T follicular helper cell (primary cell): ENCODE results near the gene CCDC171.
"Not testable (repeated sequence)": the region's sequence is repeated elsewhere in the genome, so short reads cannot be mapped to it uniquely, and the experiment has no call there.

ENCODE experiments used
- DNase-seq: peaks from one replicate; pipeline ENCODE4 v3.0.0-alpha.2; 2020; ENCODE audit warnings: low read depth

CCDC171 gene

DNA sequence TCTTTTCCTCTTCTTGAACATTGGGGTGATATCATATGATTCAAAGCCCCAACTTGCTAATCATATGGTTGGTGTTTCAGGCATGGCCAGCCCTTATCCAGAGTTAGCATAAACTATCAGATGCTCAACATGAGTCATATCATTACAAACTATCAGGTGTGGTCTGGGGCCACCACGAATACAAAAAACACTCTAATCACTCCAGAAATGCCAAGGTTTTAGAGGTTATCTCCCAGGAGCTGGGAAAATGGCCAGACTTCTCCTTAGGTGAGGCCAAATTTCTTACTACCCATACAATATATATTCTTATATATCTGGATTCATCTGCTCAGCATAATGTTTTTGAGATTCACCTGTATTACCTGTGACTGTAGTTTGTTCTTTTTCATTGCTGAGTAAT is 210.5 kb downstream of the CCDC171 start:
- DNase-seq: no peak

GRCh38 chr9:15764131-15764530 is 211.3 kb downstream of the CCDC171 start:
- no peak for DNase-seq

GRCh38 chr9:15769547-15769946 is 216.7 kb downstream of the CCDC171 start:
- DNase-seq: no peak

DNA sequence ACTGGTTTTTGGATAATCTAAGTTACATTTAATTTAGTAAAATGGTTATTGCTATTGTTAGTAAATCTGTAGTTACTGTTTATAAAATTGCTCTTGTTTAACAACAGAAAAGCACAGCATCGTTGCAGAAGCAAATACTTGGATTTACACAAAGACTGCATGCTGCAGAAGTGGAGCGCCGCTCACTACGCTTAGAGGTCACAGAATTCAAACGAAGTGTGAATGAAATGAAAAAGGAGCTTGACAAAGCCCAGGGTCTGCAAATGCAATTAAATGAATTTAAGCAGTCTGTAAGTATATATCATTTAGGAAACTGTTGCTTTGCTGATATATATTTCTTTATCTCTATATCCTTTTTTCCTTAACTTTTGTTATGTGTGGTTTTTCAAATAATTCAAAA is 226.0 kb downstream of the CCDC171 start:
- DNase-seq: no peak

- no peak for DNase-seq
Measured at GRCh38 chr9:15782106-15782505, 229.3 kb downstream of the CCDC171 start.

DNA sequence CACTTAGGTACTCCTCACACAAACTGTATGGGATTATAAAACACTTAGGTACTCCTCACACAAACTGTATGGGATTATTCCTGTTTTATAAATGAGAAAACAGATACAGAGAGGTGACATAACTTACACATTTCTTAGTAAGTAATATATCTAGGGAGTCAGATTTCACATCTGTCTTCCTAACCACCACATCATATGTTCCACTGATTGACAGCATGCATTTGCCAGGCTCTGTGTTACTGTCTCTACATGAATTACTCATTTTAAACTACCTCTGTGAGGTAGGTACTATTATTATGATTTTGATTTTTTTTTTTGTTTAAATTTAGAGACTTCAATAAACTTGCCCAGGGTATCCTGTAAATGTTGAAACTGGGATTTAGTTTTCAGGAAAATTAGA is 232.7 kb downstream of the CCDC171 start:
- no peak for DNase-seq

DNA sequence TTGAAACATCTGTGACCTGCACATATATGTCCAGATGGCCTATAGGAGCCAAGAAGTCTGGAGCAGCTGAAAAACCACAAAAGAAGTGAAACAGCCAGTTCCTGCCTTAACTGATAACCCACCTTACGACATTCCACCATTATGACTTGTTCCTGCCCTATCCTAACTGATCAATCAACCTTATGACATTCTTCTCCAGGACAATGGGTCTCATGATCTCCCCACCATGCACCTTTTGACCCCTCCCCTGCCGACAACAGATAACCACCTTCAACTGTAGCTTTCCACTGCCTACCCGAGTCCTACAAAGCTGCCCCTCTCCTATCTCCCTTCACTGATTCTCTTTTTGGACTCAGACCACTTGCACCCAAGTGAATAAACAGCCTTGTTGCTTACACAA is 233.8 kb downstream of the CCDC171 start:
- DNase-seq: no peak

DNA sequence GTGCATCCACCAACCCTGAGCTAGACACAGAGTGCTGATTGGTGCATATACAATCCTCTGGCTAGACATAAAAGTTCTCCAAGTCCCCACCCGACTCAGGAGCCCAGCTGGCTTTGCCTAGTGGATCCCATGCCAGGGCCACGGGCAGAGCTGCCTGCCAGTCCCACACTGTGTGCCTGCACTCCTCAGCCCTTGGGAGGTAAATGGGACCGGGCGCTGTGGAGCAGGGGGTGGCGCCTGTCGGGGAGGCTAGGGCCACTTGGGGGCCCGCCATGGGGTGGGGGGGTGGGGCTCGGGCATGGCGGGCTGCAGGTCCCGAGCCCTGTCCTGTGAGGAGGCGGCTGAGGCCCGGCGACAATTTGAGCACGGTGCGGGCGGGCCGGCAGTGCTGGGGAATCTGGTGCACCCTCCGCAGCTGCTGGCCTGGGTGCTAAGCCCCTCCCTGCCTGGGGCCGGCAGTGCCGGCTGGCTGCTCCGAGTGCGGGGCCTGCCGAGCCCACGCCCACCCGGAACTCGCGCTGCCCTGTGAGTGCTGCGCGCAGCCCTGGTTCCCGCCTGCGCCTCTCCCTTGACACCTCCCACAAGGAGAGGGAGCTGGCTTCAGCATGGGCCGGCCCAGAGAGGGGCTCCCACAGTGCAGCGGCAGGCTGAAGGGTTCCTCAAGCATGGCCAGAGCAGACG is 257.5 kb downstream of the CCDC171 start:
- not testable (repeated sequence) for DNase-seq

DNA sequence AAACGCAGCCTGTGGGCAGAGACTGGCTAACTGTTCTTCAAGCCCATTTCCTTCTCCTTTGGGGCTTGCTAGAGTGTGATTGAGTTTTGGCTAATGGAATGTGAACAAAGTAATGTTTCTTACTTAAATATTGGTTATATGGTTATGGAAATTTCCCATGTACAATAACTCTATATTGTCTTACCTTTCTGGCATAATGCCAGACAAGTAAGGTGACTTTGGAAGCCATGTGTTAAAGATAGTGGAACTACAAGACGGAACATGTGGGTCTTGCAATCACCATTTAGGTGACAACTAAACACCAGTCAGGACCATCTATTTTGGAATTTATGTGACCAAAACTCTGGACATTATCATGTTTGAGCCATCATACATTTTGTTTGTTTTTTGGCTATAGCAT is 260.2 kb downstream of the CCDC171 start:
- no peak for DNase-seq

DNA sequence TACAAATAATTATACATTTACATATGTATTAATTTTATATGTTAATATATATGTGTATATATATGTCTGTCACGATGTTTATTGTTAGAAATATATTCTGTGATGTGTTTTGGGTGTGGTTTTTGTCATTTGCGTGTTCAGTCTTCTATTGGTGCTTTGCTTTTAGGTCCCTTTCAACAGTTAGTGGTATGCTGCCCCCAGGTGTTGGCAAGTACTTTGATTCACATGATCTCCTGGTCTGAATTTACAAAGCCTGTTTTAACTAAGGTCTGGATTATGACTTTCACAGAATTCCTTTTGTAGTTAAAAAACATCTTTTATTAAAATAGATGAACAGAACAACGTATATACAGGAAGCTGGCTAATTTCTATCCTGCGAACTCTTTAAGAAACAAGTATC is 271.5 kb downstream of the CCDC171 start:
- no peak for DNase-seq

DNA sequence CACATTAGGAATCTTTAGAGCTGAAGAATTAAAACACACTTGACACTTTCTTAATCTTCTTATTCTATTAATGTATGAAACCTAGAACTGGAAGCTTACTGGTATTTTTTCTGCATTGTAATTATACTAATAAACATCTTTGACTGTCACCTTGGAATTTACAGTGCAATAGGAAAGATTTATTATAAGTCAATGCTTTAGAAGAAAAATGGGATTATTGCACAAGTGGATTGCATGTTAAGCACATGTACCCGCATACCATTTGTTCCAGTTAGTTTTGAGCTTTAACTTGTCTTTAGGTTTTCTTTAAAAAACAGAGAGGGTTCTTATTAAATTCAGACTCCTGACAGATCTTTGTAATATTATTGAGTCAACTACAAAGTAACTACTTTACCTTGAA is 278.5 kb downstream of the CCDC171 start:
- DNase-seq: no peak

DNA sequence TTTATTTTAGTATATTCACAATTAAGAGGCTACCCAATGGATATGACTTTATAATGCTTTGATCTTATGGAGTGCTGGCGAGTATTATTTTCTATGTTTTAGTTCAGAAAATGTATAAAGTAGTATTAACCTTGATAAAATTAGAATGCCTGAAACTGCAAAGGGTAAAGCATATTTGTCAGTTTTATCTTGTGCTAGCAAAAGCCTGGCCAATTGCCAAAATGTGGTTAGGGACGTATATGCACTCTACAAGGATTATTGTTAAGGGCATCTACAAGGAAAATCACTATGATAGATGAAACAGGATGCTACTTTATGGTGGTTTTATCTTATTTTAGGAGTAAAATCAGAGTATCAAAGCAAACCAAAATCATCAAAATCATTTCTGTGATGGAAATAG is 281.7 kb downstream of the CCDC171 start:
- DNase-seq: no peak

DNA sequence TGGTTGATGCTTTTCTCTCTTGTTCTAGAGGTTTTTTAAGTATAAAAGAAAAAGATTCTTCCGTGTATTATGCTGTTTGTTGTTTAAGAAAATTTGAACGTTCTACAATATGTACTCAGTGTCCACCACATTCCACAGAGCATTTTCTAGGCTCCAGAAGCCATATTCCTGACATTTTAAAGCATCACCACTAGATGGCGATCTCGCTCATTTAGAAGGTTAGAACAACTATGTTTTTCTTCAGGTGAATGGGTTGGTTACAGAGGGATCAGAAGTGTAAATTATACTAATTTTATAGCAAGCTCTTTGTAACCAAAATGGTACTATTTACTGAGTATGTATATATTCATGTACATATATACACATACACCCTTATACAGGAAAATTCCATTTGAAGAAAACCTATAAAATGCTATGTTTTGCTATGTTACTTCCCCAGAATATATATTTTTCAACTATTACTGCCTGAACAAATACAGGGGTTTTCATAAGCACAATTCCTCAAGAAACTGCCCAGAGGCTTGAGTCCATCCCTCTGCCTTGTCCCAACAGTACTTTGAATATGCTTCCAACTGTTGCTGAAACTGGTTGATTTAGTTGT is 284.3 kb downstream of the CCDC171 start:
- no peak for DNase-seq

- no peak for DNase-seq
Measured at GRCh38 chr9:15842051-15842450, 289.2 kb downstream of the CCDC171 start.

GRCh38 chr9:15843316-15843715 is 290.5 kb downstream of the CCDC171 start:
- DNase-seq: no peak

DNA sequence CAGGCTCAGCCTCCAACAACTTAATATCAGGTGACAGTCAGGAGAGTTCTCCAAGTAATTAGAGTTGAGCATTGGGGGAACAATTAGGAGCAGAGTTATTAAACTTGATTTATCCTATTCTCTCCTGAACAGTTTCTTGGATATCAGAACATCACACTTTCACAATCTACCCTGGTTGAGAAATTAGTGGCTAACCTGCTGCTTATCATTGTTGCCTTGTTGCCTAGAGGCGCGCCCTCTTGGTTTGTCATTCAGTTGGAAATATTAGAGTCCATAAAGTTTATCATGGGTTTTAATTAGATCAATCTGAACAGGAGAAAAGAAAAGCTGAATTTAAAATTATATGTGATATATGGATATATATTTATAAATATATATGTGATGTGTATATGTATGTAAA is 291.1 kb downstream of the CCDC171 start:
- no peak for DNase-seq

DNA sequence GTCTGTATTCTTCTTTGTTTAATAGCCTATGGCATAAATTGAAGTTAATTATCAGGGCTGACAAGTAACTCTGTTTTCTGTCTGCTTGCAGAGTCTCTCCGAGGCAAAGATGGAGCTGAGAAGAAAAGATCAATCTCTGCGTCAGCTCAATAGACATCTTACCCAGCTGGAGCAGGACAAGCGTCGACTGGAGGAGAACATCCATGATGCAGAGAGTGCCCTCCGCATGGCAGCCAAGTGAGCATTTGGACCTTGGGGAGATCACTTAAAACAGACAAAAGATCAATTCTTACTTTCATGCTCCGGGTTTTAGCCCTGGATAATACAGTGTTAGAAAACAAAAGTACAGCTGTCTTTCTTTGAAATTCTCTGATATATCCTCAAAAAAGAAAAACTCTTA is 293.8 kb downstream of the CCDC171 start:
- no peak for DNase-seq

- DNase-seq: no peak
Measured at GRCh38 chr9:15849871-15850270, 297.0 kb downstream of the CCDC171 start.

- DNase-seq: no peak
Measured at GRCh38 chr9:15851766-15852165, 298.9 kb downstream of the CCDC171 start.

- no peak for DNase-seq
Measured at GRCh38 chr9:15856591-15856990, 303.7 kb downstream of the CCDC171 start.

DNA sequence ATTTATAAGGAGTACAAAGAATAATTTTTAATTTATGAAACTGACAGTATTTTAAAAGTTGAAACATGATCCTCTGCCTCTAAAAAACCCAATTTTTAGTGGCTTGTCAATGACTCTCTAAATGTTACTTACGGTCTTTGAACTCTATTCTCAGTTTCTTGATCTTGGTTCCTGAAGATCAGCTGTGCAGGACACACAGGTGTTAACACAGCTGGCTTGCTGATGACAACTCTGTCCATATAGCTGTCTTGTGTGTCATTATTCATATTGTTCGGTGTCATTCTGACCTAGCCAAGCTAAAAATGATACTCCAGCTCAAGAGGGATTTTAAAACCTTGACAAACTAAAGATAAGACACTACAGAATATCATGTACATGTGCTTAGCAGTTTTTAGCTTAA is 314.5 kb downstream of the CCDC171 start:
- no peak for DNase-seq

- no peak for DNase-seq
Measured at GRCh38 chr9:15867988-15868387, 315.1 kb downstream of the CCDC171 start.

GRCh38 chr9:15873573-15874177 is 320.8 kb downstream of the CCDC171 start:
- no peak for DNase-seq

GRCh38 chr9:15882328-15882727 is 329.5 kb downstream of the CCDC171 start:
- DNase-seq: no peak
